ENCODE results near the gene ACOD1. TPM values are rescaled to one million over a fixed set of nuclear protein-coding genes. Genes with fewer than 3 reads are reported as not detected.
A peak's percentile ranks its signal among the peaks of the same experiment; 100 is the strongest.

The ACOD1 gene
- total and polyA plus RNA-seq, 2 experiments from 2014 or later: not detected

DNA sequence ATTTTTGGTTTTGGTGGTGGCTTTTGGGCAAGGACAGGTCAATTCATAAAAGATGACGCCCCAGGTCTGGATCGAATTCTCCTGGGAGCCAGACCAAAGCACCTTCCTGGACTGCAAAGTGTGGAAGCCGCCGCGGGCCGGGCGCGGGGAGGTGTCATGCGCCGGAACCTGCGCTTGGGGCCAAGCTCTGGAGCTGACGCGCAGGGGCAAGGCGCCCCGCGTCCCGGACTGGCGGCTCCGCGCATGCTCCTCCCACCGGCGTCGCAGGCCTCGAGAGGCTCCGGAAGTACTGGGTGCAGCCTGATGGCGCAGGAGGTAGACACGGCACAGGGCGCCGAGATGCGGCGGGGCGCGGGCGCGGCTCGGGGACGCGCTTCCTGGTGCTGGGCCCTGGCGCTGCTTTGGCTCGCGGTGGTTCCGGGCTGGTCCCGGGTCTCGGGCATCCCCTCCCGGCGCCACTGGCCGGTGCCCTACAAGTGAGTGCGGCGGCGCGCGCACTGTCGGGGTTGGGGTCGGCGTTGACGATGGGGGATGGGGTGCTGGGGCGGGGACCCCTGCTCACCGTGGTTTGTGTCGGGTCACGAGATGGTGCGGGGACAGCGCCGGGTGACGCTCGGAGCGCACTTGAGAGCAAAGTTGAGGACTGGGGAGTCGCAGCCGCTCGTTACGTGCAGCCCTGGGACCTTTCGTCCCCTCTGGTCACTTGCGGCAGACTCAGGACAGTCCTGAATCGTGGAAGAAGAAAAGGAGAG, 43.7 kb downstream of the ACOD1 start, which contains the start of gene CLN5:
TSS of gene CLN5 (plus strand) at position 286 of the 752 bp plus-strand sequence. CDS start at position 304, 18 bp downstream.
- Histone ChIP-seq H4K20me1 (ENCODE audit: insufficient read depth, poor library complexity, severe bottlenecking) (no peaks in the 10 kb centered on the region), H3K4me2 (peak within 1 kb of the TSS; percentile 87), H3K27ac (peak within 1 kb of the TSS; percentile 96), H3K4me1 (ENCODE audit: insufficient read depth) (peaks cover 6% of the 10 kb centered on the region), H3K79me2 (peaks cover 25% of the 10 kb centered on the region), H3K36me3 (replicated peaks; ENCODE audit: insufficient read depth, low read depth) (no peaks in the 10 kb centered on the region), H3K4me3 (peak within 1 kb of the TSS; percentile 47), H3K9me2 (replicated peaks; ENCODE audit: insufficient read depth) (no peaks in the 10 kb centered on the region), H3K9me3 (ENCODE audit: low read depth) (no peaks in the 10 kb centered on the region), H3K27me3 (no peaks in the 10 kb centered on the region), H2AFZ (peak within 1 kb of the TSS; percentile 98)
- DNase-seq (ENCODE audit: low spot score): peak; percentile 97
- 2% methylated on average over 45 of the region's 73 CpGs for WGBS (ENCODE audit: low lambda C conversion rate, missing lambda C conversion rate)
- TF ChIP-seq EZH2phosphoT487 (IDR thresholded peaks at IDR 0.05; ENCODE audit: low read depth, severe bottlenecking, unreplicated experiment) (no peak), EZH2 (IDR thresholded peaks at IDR 0.05; ENCODE audit: borderline replicate concordance) (no peak)
- TF ChIP-seq, protein P1, sequence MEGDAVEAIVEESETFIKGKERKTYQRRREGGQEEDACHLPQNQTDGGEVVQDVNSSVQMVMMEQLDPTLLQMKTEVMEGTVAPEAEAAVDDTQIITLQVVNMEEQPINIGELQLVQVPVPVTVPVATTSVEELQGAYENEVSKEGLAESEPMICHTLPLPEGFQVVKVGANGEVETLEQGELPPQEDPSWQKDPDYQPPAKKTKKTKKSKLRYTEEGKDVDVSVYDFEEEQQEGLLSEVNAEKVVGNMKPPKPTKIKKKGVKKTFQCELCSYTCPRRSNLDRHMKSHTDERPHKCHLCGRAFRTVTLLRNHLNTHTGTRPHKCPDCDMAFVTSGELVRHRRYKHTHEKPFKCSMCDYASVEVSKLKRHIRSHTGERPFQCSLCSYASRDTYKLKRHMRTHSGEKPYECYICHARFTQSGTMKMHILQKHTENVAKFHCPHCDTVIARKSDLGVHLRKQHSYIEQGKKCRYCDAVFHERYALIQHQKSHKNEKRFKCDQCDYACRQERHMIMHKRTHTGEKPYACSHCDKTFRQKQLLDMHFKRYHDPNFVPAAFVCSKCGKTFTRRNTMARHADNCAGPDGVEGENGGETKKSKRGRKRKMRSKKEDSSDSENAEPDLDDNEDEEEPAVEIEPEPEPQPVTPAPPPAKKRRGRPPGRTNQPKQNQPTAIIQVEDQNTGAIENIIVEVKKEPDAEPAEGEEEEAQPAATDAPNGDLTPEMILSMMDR (IDR thresholded peaks at IDR 0.05; ENCODE audit: poor library complexity): no peak

DNA sequence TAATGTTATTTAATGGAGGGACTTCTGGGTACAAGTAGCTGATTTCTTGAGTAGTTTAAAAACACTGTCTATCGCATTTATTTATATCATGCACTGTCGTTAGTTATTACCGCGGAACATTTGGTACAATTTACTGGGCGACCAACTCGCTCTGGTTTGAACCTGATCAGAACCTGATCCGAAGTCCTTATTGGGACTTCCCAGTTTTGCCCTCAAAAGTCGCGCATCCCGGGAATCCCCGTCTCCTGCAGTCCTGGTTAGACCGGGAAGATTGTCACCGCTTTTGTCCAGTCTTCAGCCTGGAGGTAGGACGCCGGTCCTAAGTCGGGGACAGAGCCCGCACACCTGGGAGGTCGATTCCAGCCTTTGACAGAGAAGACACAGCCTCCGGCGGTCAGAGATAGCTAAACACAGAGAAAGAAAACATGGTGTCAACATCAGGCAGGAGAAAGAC, 44.3 kb downstream of the ACOD1 start:
- DNase-seq (ENCODE audit: low spot score): peak; percentile 62
- H2AFZ ChIP-seq: peak overlapping the region; percentile 64
- H4K20me1 ChIP-seq (ENCODE audit: insufficient read depth, poor library complexity, severe bottlenecking): no peaks in the 10 kb centered on the region
- no peak for TF ChIP-seq EZH2phosphoT487 (IDR thresholded peaks at IDR 0.05; ENCODE audit: low read depth, severe bottlenecking, unreplicated experiment)
- TF ChIP-seq, protein P1 (IDR thresholded peaks at IDR 0.05; ENCODE audit: poor library complexity): no peak
- TF ChIP-seq EZH2 (IDR thresholded peaks at IDR 0.05; ENCODE audit: borderline replicate concordance): no peak
- H3K4me3 ChIP-seq: peak overlapping the region; percentile 47
- H3K79me2 ChIP-seq: peaks cover 25% of the 10 kb centered on the region
- H3K27me3 ChIP-seq: no peaks in the 10 kb centered on the region
- no peaks in the 10 kb centered on the region for H3K9me3 ChIP-seq (ENCODE audit: low read depth)
- peaks cover 6% of the 10 kb centered on the region for H3K4me1 ChIP-seq (ENCODE audit: insufficient read depth)
- H3K4me2 ChIP-seq: peak overlapping the region; percentile 87
- WGBS (ENCODE audit: low lambda C conversion rate, missing lambda C conversion rate): under 1% methylated on average over 20 of the region's 20 CpGs
- H3K36me3 ChIP-seq (replicated peaks; ENCODE audit: insufficient read depth, low read depth): no peaks in the 10 kb centered on the region
- no peaks in the 10 kb centered on the region for H3K9me2 ChIP-seq (replicated peaks; ENCODE audit: insufficient read depth)
- peak overlapping the region; percentile 96 for H3K27ac ChIP-seq

DNA sequence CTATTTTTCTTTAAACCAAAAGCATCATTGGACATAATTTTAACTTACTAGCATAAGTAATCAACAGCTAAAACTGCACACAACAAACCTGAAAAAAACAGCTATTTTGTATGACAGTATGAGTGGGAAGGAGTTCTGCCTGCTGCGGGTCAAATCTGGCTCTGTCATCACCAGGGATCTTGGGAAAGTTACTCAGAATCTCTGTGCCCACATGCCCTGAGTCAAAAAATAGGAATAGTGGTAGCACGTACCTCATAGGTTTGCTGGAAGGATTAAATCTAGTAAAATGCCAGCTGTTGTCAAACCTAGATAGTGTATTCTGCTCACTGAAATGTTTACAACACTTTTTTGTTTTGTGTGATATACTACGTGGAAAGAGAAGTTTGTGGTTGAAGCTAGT, 44.7 kb downstream of the ACOD1 start:
- peak overlapping the region; percentile 87 for H3K4me2 ChIP-seq
- WGBS (ENCODE audit: low lambda C conversion rate, missing lambda C conversion rate): 40% methylated on average over 3 of the region's 3 CpGs
- H3K27ac ChIP-seq: peak overlapping the region; percentile 96
- H4K20me1 ChIP-seq (ENCODE audit: insufficient read depth, poor library complexity, severe bottlenecking): no peaks in the 10 kb centered on the region
- no peak for DNase-seq (ENCODE audit: low spot score)
- peaks cover 6% of the 10 kb centered on the region for H3K4me1 ChIP-seq (ENCODE audit: insufficient read depth)
- H3K27me3 ChIP-seq: no peaks in the 10 kb centered on the region
- no peaks in the 10 kb centered on the region for H3K9me2 ChIP-seq (replicated peaks; ENCODE audit: insufficient read depth)
- no peak overlapping the region for H2AFZ ChIP-seq
- H3K36me3 ChIP-seq (replicated peaks; ENCODE audit: insufficient read depth, low read depth): no peaks in the 10 kb centered on the region
- TF ChIP-seq EZH2phosphoT487 (IDR thresholded peaks at IDR 0.05; ENCODE audit: low read depth, severe bottlenecking, unreplicated experiment) (no peak), EZH2 (IDR thresholded peaks at IDR 0.05; ENCODE audit: borderline replicate concordance) (no peak)
- TF ChIP-seq, protein P1 (IDR thresholded peaks at IDR 0.05; ENCODE audit: poor library complexity): no peak
- H3K4me3 ChIP-seq: peak overlapping the region; percentile 47
- peaks cover 25% of the 10 kb centered on the region for H3K79me2 ChIP-seq
- no peaks in the 10 kb centered on the region for H3K9me3 ChIP-seq (ENCODE audit: low read depth)

All from hepatocyte (in vitro differentiated cells).